Cortex of kidney (tissue), 1 donor: Measurements from ENCODE around the gene OSBPL1A.
A peak's percentile ranks its signal among the peaks of the same experiment; 100 is the strongest.

Experiments
- DNase-seq: peaks from one replicate; lab custom pipeline; 2025; lab: John Stamatoyannopoulos, UW

OSBPL1A gene

GRCh38 chr18:24397694-24398368 is at the start of gene OSBPL1A:
OSBPL1A (minus strand) TSS chr18:24397824; CDS start chr18:24377533, 20,291 bp downstream.
- peak; percentile 28 for DNase-seq

- no peak for DNase-seq
Measured at GRCh38 chr18:24446953-24447538, 49.4 kb upstream of the OSBPL1A start.

DNA sequence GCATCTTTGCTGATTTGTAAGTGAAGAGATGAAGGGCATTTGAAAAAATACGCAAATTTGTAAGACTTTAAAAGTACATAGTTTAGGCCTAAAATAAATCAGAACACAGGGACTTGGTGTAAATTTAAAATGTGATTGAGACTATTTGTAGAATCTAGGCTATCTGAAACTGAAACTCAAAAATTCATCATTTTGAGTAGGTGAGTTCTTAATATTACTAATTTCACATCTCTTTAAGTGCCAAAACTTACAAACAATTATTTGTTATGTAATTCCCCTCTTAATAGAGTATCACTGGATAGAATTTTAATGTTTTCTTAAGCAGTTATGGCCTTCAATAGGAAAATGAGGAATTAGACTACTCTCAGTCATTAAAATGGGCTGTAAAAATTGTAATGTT is 48.8 kb upstream of the OSBPL1A start:
- DNase-seq: no peak

GRCh38 chr18:24443870-24444269 is 46.2 kb upstream of the OSBPL1A start:
- no peak for DNase-seq

DNA sequence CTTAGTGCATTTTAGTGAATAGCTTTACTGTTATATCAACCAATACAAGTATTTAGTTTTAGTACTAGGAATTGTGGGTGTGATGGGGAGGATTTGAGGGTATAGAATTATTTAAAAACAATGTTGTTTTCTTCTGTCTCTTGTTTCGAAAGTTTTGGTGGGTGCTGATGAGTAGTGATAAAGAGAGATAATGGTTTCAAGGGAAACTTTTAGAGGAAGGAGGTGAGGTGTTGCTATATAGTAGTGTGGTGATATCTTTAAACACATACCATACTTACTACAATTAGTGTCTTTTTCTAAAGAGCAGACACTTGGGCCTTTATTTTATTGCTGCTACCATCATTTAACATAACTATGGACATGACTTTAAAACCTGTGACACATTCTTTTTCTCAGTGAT is 39.3 kb upstream of the OSBPL1A start:
- DNase-seq: no peak

DNA sequence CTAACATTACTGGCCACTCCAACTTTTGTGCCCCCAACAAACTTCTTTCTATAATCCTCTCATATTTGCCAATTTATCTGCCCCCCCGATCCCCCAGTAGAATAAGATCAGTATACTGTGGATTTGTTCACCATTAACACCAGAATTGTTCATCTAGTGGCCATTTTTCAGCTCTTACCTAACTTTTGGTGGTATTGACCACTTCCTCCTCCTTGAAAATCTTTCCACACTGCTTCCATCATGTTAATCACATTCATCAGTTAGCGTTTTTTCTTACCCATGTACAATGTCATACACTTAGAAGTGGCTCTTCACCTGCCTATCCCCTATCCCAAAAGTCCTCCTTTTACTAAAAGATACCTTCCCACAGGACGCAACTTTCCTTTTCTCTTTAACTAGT is 35.0 kb upstream of the OSBPL1A start:
- no peak for DNase-seq

GRCh38 chr18:24429188-24429587 is 31.6 kb upstream of the OSBPL1A start:
- no peak for DNase-seq

GRCh38 chr18:24428709-24429108 is 31.1 kb upstream of the OSBPL1A start:
- DNase-seq: no peak

GRCh38 chr18:24427484-24427883 is 29.9 kb upstream of the OSBPL1A start:
- no peak for DNase-seq

DNA sequence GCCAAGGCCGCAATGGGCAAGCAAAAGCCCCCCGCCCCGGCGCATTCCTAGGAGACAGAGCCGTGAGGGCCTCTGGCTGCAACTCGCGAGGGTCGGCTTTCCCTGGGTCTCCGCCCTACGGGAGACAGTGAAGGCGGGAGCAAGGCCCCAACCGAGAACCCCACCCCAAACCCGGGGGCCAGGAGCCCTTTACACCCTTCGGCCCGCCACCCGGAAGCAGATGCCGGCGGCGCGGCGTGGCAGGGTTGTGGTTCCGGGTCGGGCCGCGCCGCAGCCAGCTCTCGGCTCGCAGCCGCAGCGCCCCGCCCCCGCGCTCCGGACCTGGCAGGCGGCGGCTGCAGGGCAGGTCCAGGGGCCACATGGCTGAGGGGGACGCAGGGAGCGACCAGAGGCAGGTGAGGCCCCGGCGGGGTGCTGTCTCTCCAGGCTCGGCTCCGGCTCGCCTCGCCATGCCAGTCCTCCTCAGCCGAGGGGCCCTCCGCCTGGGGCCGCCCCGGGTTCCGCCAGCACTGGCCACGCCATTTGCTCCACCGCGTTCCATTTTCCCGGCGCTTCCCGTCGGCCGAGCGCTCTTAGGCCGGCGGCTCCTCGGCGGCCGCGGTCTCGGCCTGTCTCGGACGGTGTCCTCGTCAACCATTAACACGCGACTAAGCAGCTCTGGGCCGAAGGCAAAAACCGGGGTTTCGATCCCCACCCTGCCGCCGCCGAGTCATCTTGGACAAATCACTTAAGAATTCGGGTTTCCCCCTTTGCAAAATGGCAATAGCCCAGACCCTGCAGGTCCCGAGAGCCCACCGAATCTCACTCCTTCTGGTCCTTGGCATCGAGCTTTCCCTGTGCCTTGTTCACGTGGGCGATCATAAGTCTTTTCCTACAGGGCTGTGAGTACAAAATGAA is 29.0 kb upstream of the OSBPL1A start, which contains the start of gene IMPACT:
IMPACT (plus strand) TSS at position 273 of the 897 bp plus-strand sequence; CDS start at position 360, 87 bp downstream.
- no peak for DNase-seq

DNA sequence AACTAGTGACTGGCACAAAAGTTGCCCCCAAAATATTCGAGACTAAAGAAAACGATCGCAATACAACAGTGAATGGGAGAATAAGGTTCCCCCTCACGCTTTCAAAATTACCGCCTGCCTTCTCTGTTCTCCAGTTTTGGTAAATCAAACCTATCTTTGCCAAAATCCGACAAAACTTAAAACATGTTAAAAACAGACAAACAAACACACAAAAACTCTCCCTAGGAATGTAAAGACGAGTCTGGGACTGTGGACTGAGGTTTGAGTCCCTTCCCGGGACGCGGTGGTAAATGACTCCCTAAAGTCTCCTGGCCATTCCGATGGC is 28.4 kb upstream of the OSBPL1A start:
- no peak for DNase-seq

GRCh38 chr18:24421831-24422230 is 24.2 kb upstream of the OSBPL1A start:
- DNase-seq: no peak

- no peak for DNase-seq
Measured at GRCh38 chr18:24420551-24420950, 22.9 kb upstream of the OSBPL1A start.

DNA sequence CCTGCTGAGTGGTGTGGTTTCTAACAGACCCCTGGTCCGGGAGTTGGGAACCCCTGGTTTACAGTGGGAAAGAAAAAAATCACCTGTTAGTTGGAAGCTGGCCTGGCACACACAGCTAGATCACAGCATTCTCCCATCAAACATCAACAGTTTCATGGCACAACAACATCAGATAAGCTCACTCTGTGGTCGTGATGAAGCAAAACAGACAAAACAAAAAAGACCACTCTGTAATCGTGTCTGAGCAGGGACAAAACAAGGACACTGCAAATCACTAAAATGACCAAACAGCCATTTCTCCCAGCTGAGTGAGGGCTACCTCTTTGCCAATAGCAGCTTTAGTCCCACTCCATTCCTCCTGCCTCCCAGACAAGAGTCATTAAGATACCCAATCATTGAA is 19.9 kb upstream of the OSBPL1A start:
- DNase-seq: no peak

DNA sequence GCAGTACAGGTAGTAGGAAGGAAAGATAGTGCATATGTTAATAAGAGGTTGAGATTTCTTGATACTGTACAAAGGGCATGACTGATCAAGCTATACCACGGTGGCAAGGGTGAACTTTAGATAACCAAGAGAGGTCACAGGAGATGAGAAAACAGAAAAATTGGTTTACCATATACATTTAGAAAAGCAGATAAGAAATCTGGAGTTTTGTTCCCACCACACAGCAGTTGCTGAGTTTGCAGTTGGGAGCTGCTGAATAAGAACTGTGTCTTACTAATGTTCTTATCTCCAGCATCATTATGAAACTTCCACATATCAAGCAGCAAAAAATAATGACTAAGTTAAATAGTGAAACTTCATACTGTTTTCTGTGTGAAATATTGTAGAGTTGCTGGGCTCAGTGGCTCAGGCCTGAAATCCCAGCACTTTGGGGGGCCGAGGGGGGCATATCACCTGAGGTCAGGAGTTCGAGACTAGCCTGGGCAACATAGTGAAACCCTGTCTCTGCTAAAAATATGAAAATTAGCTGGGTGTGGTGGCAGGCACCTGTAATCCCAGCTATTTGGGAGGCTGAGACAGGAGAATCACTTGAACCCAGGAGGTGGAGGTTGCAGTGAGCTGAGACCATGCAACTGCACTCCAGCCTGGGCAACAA is 16.9 kb upstream of the OSBPL1A start:
- no peak for DNase-seq

GRCh38 chr18:24413148-24413547 is 15.5 kb upstream of the OSBPL1A start:
- DNase-seq: no peak

- DNase-seq: no peak
Measured at GRCh38 chr18:24408496-24408895, 10.9 kb upstream of the OSBPL1A start.

- DNase-seq: no peak
Measured at GRCh38 chr18:24404591-24404990, 7.0 kb upstream of the OSBPL1A start.

- DNase-seq: no peak
Measured at GRCh38 chr18:24403076-24403475, 5.5 kb upstream of the OSBPL1A start.

DNA sequence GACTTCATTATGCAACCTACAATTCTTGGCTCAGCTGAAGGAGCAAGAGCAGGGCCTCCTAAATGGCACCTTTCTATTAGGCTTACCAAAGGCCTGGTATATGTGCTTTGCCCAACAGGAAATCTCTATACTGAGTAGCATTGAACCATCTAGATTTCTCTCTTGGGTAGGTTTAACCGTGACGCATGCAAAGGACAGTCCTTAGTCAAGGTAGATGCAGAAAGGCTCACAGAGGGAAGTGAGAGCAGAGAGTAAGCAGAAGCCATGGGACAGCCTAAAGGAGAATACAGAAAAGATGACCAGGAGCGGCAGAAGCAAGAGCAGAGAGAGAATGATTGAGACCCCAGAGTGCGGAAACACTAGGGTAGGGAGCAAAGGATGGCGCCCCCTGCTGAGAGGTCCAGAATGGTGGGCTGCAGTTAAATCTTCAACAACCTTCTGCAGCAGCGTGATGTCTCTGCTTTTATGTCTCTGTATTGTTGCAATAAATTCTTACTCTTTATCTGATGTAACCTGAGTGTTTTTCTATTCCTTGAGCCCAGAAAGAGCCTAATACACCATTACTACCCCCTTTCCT is 4.7 kb upstream of the OSBPL1A start:
- no peak for DNase-seq

- no peak for DNase-seq
Measured at GRCh38 chr18:24400587-24400986, 3.0 kb upstream of the OSBPL1A start.

GRCh38 chr18:24398540-24398939 is 916 bp upstream of the OSBPL1A start:
- DNase-seq: no peak
